Hematopoietic multipotent progenitor cell (in vitro differentiated cells): ENCODE results near the gene B3GNT2. TPM values are rescaled to one million over a fixed set of nuclear protein-coding genes. Genes with fewer than 3 reads are reported as not detected.

Experiments used
- small RNA-seq: library from RNA; depleted of rRNA; stranded (forward); fragments of <200 nt; gene quantifications from one replicate; pipeline ENCODE3, GENCODE V24; 2012
- total RNA-seq: library from RNA; depleted of rRNA; stranded (reverse); fragments of >200 nt; gene quantifications from one replicate; pipeline ENCODE4 v1.2.3, GENCODE V29; 2012

B3GNT2 gene
- total RNA-seq, 1 donor = 59.8 TPM

Small RNA genes within 50 kb of the gene (small RNA-seq; reads per million reads assigned to genes)
- gene MIR5192 (not detected), gene RN7SL51P (not detected)
